ENCODE results near the gene PPP1R12A. TPM values are rescaled to one million over a fixed set of nuclear protein-coding genes. Genes with fewer than 3 reads are reported as not detected.
"Not testable (repeated sequence)": the region's sequence is repeated elsewhere in the genome, so short reads cannot be mapped to it uniquely, and the experiment has no call there.

The PPP1R12A gene
- total RNA-seq, 2 experiments from 2014 or later: 65.6 to 76.4 TPM

- intact Hi-C loops (cut with DNase I, micrococcal nuclease): no loop called here
Measured at GRCh38 chr12:79822475-79822874, 112.4 kb downstream of the PPP1R12A start.

DNA sequence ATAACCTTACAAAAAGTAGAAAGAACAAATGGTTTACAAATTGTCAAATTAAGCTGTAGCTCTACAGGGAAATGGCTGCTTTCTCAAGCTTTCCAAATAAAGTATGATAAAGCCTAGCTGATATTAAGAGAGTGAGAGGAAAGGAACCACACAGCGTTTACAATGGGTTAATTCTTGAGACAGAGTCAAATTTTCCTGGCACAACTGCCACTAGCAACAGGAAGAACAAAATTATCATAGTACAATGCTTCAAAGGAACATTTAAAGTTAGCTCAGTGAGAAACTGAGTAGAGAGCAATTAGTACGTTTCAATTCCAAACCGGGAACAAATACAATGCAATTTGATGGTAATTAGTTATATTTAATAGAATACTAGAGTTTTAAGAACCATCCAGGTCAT lies 116.0 kb downstream of the PPP1R12A start:
- no peak for ATAC-seq (ENCODE audit: poor library complexity)
- DNase-seq: no peak
- no peak overlapping the region for H3K27ac ChIP-seq (ENCODE audit: low read depth in 1 of 2, low read length in 2 of 2)
- Mint-ChIP-seq H3K4me3 (no peak overlapping the region), H3K27me3 (no peaks in the 10 kb centered on the region), H3K9me3 (no peaks in the 10 kb centered on the region), H3K36me3 (ENCODE audit: low read depth) (peaks cover 83% of the 10 kb centered on the region), H3K4me1 (ENCODE audit: low read depth) (peaks cover 6% of the 10 kb centered on the region), H3K27ac (no peak overlapping the region)
- CTCF ChIA-PET: no interaction called here
- H3K4me1 ChIP-seq (ENCODE audit: insufficient read depth, low read length): no peaks in the 10 kb centered on the region
- no peaks in the 10 kb centered on the region for H3K27me3 ChIP-seq (ENCODE audit: control insufficient read depth in 1 of 2, insufficient read depth in 2 of 2, low read length in 2 of 2)
- H3K4me3 ChIP-seq (ENCODE audit: low read length): no peak overlapping the region
- TF ChIP-seq, protein P1, sequence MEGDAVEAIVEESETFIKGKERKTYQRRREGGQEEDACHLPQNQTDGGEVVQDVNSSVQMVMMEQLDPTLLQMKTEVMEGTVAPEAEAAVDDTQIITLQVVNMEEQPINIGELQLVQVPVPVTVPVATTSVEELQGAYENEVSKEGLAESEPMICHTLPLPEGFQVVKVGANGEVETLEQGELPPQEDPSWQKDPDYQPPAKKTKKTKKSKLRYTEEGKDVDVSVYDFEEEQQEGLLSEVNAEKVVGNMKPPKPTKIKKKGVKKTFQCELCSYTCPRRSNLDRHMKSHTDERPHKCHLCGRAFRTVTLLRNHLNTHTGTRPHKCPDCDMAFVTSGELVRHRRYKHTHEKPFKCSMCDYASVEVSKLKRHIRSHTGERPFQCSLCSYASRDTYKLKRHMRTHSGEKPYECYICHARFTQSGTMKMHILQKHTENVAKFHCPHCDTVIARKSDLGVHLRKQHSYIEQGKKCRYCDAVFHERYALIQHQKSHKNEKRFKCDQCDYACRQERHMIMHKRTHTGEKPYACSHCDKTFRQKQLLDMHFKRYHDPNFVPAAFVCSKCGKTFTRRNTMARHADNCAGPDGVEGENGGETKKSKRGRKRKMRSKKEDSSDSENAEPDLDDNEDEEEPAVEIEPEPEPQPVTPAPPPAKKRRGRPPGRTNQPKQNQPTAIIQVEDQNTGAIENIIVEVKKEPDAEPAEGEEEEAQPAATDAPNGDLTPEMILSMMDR (IDR thresholded peaks at IDR 0.05): no peak
- intact Hi-C loops (cut with DNase I, micrococcal nuclease): loop anchor here in 1 of 2 experiments (5.0 kb wide), 1 partner anchor 37 kb away; no protein-coding TSS in a partner anchor
- peaks cover 62% of the 10 kb centered on the region for H3K36me3 ChIP-seq (ENCODE audit: insufficient read depth, low read length)
- POLR2A ChIA-PET: no interaction called here
- no peaks in the 10 kb centered on the region for H3K9me3 ChIP-seq (ENCODE audit: control insufficient read depth in 1 of 2, insufficient read depth in 1 of 2, low read length in 2 of 2)

More at GRCh38 chr12:79822475-79822874, 112.4 kb downstream of the PPP1R12A start:
- H3K27ac ChIP-seq (ENCODE audit: low read depth in 1 of 2, low read length in 2 of 2): no peak overlapping the region
- DNase-seq (no peak), ATAC-seq (ENCODE audit: poor library complexity) (no peak)
- Mint-ChIP-seq H3K27me3 (no peaks in the 10 kb centered on the region), H3K36me3 (ENCODE audit: low read depth) (peaks cover 75% of the 10 kb centered on the region), H3K27ac (no peak overlapping the region), H3K4me3 (no peak overlapping the region), H3K9me3 (no peaks in the 10 kb centered on the region), H3K4me1 (ENCODE audit: low read depth) (peaks cover 12% of the 10 kb centered on the region)
- ChIA-PET CTCF (no interaction called here), POLR2A (no interaction called here)
- TF ChIP-seq, protein P1 (IDR thresholded peaks at IDR 0.05): no peak
- no peaks in the 10 kb centered on the region for H3K9me3 ChIP-seq (ENCODE audit: control insufficient read depth in 1 of 2, insufficient read depth in 1 of 2, low read length in 2 of 2)
- H3K4me3 ChIP-seq (ENCODE audit: low read length): no peak overlapping the region
- H3K4me1 ChIP-seq (ENCODE audit: insufficient read depth, low read length): no peaks in the 10 kb centered on the region
- no peaks in the 10 kb centered on the region for H3K27me3 ChIP-seq (ENCODE audit: control insufficient read depth in 1 of 2, insufficient read depth in 2 of 2, low read length in 2 of 2)
- peaks cover 45% of the 10 kb centered on the region for H3K36me3 ChIP-seq (ENCODE audit: insufficient read depth, low read length)

GRCh38 chr12:79784366-79785065 lies 150.4 kb downstream of the PPP1R12A start:
- DNase-seq; H3K4me1 Mint-ChIP-seq (ENCODE audit: low read depth); ATAC-seq (ENCODE audit: poor library complexity); H3K4me1 ChIP-seq (ENCODE audit: insufficient read depth, low read length); H3K27me3 ChIP-seq (ENCODE audit: control insufficient read depth in 1 of 2, insufficient read depth in 2 of 2, low read length in 2 of 2); CTCF ChIA-PET; H3K9me3 ChIP-seq (ENCODE audit: control insufficient read depth in 1 of 2, insufficient read depth in 1 of 2, low read length in 2 of 2); H3K4me3 Mint-ChIP-seq; POLR2A ChIA-PET; H3K4me3 ChIP-seq (ENCODE audit: low read length); H3K27me3 Mint-ChIP-seq; H3K27ac Mint-ChIP-seq; H3K9me3 Mint-ChIP-seq; H3K27ac ChIP-seq (ENCODE audit: low read depth in 1 of 2, low read length in 2 of 2): not testable (repeated sequence)
- H3K36me3 ChIP-seq (ENCODE audit: insufficient read depth, low read length): peaks cover 81% of the 10 kb centered on the region
- intact Hi-C loops (cut with DNase I, micrococcal nuclease): loop anchor here in 1 of 2 experiments (5.0 kb wide), 1 partner anchor 33 kb away; no protein-coding TSS in a partner anchor
- H3K36me3 Mint-ChIP-seq (ENCODE audit: low read depth): peaks cover 80% of the 10 kb centered on the region

Data from CD4-positive, alpha-beta T cell (primary cell).